Activated CD4-positive, alpha-beta T cell treated with anti-CD3 and anti-CD28 coated beads for 1 hour (primary cell): Measurements from ENCODE around the gene CAPN14.

Source experiments
- DNase-seq: peaks from one replicate; pipeline ENCODE4 v3.0.0-alpha.2; 2020

CAPN14 gene

DNA sequence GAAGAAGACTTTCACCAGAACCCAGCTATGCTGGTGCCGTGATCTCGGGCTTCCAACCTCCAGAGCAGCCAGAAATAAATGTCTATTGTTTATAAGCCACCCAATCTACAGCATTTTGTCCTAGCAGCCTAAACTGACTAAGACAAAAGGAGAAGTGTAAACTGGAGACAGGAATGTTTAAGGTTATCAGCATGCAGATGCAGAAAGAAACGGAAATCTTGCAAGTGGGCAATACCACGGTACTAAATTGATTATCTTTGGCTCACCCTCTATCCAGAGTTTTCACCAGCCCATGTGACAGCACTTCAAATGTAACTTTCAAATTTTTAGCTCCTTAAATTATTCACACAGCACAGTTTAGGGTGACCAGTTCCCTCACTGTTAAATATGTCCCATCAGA is 5.7 kb upstream of the CAPN14 start:
- no peak for DNase-seq

DNA sequence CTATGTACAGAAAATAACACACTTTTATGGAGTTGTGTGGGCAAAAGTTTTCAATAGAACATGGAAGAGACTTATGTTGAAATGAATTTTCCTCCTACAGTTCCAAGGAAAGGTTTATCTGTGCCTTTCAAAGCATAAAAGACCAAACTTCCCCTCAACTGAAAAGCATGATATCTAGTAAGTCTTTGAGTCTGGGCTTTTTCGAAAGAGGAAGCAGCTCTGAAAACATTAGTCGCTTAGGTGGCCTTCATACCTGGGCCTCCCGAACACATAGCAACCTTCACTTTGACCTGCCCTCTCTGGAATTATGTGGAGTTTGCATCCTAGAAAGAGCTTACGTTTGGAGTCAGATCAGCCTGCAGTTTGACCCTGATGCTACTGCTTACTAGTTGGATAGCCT is 4.8 kb upstream of the CAPN14 start:
- DNase-seq = no peak

DNA sequence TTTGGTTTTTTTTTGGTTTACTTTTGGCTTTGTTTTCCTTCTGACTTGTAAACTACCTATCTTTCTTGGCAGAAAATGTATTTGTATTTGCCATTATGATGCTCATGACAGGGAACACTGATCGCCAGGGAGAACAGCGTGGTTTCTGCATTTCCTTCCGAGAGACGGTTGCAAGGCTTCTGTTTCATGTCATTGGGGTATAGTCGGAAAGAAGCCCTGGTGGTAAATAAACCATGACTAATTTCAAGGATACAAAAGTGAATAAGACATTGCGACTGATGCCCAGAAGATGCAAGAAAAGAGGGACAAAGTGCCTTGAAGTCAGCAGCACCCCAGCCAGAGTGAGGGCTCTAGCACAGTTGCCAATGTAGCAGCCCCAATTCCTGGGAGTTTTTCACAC is 4.2 kb upstream of the CAPN14 start:
- no peak for DNase-seq

DNA sequence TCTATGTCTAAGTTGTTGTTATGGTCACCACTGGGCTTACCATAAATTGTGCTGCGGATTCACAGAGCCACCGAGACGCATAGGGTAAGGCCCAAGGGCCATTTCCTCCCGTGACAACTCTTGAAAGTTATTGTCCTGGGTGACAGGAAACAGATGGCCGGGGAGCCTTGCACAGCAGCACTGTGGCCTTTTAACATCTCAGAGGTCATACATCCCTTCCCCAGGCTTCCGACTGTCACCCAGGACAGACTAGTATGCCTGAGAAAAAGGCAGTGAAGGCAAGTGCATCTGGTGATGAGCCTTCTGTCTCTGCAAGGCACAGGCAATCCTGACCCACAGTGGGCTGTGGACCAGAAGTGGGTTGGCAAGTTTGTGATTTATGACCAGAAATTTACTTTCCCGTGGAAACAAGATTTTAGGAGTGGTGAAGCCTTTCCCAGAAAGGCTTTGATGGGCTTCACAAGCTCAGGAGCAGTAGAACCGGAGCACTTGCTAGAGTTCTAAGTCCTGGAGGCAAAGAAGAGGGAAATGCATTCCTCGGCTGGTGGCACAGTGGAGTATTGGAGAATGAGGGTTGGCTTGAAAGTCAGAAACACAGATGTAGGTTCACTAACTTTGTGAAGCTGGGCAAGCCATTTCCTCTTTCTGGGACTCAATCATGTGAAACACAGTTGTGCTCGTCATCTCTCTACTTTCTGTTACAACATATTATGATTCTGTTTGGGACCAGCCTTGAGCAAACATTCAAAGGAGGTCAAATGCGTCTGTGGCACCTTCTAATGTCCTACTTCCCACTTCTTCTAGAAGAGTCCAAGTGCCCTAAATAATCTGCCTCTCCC is 2.0 kb upstream of the CAPN14 start:
- no peak for DNase-seq

DNA sequence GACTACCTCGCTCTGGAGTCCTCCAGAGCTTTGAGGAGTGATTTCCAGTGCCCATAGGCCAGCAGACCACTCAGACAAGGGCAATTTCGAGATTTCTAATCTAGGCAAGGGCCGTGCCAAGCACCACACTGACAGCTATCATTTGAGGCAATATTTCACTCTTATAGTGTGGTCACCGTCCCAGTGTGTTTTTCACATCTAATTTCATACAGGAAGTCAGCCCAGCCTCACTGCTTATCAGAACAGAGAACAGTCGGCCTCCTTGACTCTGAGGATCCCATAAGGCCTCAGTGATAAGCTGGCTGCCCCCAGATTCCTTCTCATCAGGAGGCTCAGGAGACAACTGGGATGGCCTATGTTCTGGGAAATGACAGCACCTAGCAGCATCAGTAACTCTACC is 581 bp downstream of the CAPN14 start:
- DNase-seq = no peak

DNA sequence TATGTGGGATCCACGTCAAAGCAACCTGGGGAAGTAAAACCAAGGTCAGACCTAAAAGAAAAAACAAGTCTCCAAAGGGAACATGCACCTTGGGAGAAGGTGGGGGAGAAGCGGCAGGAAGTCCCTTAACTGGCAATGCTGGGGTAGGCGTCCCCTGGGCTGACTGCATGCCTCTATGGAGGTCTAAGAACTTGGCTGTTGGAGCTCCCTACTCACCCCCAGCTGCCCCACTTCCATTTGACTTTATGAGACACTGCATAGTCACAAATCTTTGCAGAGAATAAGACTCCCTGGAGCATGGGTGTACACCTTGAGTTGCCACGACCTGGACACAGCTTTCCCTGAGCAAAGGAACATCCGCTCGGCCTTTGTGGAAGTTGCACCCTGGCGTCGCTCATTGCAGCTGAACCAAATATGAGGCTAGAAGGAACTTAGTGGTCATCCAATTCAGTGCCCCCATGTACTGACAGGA is 2.8 kb downstream of the CAPN14 start:
- DNase-seq = no peak

DNA sequence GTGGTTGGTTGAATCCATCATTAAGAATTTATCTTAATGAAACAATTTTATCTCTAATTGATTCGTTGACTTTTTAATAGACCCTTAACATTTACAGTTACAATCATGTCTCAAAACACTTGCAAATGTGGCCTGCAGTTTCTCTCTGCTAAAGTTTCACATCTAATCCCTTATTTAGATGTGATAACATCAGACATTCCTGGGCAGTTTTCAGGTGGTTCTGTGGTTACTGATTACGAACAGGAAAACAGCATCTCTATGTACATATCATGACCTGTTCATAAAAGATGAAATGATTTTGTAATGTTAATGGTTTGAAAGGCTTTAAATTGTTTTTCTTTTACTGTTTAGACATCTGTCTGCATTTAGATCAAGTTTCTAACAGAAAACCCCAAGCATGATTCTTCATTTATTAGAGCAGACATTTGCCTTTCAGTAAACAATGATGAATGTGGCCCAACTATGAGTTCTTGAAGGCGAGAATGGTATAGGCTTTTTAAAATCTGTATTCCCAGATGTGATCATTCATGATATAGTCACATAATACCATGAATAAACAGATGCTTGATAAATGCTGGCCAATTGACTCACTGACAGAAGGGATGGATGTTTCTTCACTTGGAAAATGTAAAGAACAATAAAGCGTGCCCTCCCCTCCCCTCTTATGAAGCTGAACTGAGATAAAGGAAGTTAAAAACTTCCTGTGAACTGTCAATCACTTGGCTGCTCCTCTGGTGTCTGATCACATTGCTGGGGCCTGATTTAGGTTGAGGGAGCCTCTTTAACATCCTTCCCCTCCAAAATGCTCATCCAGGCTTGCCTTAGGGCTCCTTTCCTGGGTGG is 3.5 kb downstream of the CAPN14 start:
- DNase-seq = no peak

DNA sequence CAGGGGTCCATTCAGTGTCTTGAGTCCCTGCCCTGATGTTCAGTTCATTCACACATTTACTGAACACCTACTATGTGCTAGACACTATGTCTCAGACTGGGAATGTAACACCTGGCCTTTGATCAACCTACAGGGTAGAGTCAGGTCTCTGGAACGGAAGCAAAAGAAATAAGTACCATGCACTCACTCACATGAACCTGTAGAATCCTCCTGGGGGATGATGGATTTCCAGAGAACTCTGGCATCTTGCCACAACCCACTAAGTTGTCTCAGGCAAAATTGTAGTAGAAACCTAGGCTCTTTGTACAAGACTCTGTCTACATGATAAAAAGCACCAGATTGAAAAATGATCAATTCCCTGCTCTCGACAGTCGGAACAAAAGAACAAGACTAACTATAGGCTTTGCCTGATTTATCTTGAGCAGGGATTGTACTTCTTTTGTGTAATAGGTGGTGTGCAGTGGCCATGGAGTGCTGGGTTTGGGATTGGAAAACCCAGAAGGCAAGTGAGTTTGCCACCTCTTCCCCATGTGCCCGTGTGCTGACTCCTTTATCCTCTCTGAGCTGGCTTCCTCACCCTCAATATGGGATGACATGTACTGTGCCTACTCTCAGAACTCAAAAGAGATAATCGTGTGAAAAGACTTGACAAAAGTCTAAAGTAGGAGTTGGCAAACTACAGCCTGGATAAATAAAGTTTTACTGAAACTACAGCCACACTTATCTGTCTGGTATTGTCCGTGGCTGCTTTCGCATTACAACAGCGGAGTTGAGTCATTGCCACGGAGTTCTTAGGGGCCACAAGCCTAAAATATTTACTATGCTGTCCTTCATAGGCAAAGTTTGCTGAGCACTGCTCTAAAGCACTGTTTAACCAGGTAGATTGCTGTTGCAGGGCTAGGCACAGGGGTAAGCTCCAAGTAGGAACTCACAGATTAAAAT is 4.4 kb downstream of the CAPN14 start:
- no peak for DNase-seq

DNA sequence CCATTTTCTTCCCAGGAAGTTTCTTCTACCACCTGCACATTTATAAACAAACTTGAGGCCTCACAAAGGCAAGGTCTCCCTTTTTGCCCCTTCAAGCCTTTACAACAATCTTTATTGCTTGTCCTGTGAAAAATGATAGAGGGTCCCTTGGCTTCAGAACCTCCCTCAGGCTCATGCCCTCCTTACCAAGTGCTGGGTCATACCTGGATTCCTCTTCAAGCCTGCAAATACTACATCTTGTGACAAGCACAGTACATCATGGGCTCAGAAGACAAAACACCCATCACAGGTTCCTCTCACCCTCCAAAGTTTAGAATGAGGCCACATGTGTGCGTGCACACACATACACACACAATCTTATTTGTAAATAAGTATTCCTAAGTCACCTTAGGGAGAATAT is 9.1 kb downstream of the CAPN14 start:
- no peak for DNase-seq

DNA sequence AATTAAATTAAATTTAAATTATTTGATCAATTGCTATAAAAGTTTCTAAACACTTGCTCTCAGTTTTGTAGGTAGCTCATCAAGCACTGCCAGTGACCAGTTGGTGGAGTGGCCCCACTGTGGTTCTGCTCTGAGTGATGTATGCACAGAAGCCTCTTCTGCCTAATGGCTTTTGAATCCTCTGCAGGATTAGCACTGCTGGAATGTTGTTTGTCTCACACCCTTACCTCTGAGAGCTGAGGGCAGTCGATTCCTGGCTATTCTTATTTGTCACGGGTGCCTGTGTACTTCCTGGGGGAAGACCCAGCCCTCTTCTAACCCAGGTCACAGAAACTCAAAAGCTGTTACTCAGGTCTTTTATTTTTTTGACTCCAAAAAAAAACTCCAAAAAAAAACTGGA is 9.5 kb downstream of the CAPN14 start:
- no peak for DNase-seq

DNA sequence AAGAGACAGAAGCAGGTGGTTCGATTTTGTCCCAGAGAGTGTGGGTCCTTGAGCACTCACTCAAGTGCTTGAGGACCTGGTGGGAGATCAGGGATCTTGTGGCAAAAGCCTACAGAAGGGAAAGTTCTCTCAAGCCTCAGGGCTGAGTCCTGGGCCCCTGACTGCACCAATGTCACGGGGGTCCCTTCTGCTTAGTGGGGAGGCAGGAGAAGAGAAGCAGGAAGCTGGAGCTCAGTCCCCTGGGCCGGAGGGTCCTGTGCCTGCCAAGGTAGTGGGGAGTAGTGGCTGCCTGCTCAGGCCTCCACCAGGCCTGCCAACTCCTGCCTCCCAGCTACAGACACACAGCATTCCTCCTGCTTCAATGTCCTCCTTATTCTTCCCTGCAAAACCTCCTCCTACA is 11.7 kb downstream of the CAPN14 start:
- no peak for DNase-seq

DNA sequence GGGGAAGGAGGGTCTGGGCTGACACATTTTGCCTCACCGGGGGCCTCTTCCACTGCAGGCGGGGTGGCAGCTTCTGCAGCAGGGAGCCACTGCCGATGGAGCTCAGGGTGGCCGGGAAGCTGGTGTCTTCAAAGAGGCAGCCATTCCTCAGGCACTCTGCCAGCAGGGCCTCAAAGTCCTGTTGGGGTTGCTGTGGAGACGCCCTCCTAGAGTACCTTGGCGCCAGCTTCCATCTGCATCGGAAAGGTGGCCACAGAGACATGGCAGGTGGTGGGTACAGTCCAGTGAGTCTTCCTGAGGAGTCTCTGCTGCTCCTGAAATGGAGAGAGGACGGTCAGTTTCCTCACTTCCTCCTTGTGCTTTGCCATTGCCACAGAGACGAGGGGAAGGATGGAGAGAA is 12.1 kb downstream of the CAPN14 start:
- DNase-seq = no peak

DNA sequence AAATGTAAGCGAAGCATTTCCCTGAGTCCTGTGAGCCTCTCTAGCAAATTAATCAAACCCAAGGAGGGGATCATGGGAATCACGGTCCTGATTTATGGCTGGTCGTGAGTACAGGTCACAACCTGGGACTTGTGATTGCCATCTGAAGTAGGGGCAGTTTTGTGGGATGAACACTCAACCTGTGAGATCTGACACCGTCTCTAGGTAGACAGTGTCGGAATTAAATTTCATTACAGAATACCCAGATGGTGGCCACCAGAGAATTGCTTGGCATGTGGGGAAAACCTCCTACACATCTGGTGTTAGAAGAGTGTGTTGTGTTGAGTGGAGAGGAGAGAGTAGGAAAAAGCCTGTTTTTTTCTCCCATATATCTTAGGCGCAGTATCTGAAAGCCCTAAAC is 12.5 kb downstream of the CAPN14 start:
- no peak for DNase-seq

DNA sequence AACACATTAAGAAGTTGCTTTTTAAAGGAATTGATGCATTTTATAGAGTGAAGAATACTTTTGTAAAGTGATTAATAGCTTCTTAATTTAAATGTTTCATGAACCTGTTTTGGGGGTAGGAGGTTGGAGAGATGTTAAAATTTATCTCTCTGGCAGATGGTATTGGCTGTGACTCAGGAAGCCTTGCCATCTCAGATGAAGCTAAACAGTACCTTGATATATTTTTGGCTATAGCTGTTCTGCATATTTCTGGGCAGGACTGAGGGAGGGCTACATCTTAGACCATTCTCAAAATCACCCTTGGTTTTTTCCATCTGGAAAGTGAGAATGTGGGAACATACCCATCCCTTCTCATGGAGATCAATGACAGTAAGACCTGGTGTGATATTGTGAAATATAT is 13.4 kb downstream of the CAPN14 start:
- DNase-seq = no peak

DNA sequence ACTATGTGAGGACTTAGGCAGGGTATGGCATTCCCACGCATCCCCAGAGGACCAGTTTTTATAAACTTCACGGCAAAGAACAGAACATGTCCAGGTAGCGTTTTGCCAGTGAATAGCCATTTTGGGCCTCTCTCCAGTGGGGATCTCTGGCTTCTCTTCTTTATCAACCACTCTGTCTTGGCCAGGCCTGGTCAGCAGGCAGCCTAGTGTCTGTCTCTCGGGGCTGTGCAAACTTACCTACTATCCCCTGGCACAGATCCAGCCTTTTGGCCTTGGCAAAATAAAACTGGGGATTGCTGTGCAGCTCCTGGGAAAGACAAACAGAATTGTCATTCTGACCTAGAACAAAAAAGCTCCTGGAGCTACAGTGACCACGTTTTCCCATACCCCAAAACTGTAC is 14.5 kb downstream of the CAPN14 start:
- DNase-seq = no peak

DNA sequence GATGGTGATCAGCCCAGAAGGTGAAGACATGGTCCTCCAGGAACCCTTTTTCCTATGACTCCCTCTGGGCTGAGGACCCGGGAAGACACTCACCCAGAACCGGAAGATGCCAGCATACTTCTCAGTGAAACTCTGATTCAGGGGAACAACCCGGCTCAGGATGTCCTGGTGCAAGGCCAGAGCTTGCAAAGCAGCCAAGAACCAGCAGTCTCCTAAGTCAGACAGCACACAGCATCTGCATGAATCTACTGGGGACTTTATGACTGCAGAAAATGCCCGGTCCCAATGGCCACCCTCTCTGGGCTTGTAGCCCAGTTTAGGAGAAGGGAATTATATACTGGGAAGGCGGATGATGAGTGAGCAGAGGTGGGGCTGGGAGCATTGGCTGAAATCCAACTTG is 15.3 kb downstream of the CAPN14 start:
- no peak for DNase-seq

DNA sequence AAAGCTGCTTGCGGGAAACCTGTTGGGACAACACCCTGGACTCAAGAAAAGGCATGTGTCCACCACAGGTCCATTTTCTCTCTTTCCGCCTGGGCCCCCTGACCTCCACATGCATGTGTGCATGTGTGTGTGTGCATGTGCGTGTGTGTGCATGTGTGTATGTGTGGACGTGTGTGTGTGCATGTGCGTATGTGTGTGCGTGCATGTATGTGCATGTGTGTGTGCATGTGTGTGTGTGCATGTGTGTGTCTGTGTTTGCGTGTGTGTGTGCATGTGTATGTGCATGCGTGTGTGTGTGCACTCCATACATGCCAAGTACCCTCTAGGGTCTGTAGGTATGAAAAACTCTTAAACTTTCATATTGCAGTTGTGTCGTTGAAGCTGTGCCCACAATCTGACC is 16.3 kb downstream of the CAPN14 start:
- no peak for DNase-seq

DNA sequence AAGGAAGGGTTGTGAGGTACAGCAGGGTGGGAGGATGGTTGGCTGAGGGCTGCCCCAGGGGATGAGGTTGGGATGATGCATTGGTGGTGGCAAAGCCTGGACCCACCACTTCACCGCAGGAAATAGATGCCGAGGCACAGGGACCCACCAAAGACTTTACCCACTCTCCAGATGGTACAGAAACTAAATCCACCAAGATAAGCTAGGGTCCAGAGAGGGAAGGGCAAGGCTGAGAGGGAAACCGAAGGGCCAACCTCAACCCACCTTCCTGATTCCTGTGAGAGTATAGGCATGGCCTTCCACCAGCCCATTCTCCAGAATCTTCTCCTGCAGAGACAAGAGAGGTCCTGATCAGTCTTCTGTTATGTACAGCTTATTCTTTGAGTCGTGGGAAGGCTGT is 18.1 kb downstream of the CAPN14 start:
- DNase-seq = no peak

DNA sequence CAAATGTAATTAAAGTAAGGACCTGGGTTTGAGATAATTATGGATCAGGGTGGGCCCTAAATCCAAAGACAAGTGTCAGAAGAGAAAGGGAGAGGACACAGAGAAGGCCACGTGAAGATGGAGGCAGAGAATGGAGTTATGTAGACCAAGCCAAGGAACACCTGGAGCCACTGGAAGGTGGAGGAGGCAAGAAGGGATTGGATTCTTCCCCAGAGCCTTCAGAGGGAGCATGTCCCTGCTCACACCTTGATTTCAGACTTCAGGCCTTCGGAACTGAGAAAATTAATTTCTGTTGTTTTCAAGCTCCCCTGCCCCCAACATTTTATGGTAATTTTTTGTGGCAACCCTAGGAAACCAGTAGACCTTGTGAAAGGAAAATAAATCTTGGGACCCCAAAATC is 19.6 kb downstream of the CAPN14 start:
- DNase-seq = no peak

DNA sequence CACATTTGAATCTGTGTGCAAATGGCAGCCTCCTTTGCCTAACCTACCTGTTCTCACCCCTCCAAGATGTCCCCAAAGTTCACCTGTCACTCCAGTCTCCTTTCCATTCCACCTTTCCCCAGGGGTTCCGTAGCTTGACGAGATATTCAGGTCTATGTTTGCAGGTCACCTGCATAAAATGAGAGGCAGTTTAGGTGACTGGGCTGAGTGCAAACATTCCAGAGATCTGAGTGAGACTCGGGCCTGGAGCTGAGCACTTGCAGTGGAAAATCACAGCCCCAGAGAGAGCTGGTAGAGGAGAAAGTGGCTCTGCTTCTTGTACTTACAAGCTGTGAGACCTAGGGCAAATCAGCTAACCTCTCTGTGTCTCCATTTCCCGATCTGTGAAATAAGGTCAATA is 20.1 kb downstream of the CAPN14 start:
- DNase-seq = no peak

DNA sequence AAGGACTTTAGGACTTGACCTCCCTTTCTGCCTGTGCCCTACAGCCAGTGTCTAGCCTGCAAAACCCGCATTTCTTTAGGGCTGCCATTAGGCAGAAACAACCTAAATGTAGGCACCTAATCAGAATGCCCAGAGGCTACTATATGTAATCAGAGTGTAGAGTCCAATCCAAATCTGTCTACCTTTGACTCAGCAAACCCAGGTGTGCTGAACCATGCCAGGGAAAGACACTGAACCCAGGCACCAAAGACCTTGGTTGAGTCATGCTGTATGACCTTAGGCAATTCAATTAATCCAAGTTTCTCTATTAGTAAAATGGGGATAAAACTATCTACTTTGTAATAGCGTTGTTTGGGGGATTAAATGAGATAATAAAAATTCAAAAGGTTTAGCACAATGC is 20.7 kb downstream of the CAPN14 start:
- no peak for DNase-seq

DNA sequence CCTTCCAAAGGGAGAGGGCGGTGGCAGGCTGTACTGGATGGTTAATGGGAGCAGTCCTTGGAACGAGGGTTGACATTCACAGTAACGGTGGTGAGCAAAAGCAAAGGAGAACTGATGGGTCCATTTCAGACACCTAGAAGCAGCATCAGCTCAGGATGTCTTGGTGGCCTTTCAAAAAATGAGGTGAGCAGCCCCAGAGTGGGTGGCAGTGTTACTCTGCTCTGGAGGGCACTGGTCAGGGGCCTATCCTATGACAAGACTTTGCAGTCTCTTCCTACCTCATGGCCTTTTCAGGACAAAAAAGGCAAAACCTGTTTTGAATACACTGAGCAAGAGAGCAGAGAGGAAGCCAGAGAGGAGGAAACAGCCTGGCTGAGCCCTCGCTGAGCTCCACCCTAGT is 23.5 kb downstream of the CAPN14 start:
- no peak for DNase-seq

DNA sequence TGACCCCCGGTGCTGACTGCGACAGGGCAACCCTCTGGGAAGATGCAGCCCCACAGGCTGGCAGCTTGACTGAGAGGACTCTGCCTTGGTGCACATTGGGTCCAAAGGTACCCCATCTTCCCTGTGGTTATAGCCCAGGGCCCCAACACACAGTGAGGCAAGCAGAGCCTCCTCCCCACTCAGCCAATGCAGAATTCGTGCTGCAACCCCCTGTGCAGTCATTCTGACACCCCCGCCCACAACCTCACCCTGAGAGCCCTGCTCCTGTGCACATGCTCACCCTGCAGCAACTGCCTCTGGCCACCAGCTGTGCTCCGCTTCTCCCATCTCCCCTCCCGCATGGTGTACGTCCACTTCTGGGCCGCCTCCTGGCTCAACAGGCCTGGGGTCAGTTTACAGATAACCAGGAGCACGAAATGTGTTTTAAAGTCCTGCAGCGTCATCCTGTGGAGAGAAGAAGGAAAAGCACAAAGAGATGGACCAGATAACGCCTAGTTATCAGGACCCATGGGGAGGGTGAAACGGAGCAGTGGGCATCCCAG is 24.4 kb downstream of the CAPN14 start:
- DNase-seq = no peak
